ENCODE data around the gene BRK1.
"Not testable (repeated sequence)": the region's sequence is repeated elsewhere in the genome, so short reads cannot be mapped to it uniquely, and the experiment has no call there.

Gene BRK1

GRCh38 chr3:10142707-10143560 is 27.5 kb downstream of the BRK1 start:
- in situ Hi-C loops (cut with MboI; ENCODE audit: low sequenced_read_pairs), result no loop called here

GRCh38 chr3:10145685-10146084 is 30.2 kb downstream of the BRK1 start:
- in situ Hi-C loops (cut with MboI; ENCODE audit: low sequenced_read_pairs), result no loop called here

- in situ Hi-C loops (cut with MboI; ENCODE audit: low sequenced_read_pairs), result no loop called here
Measured at GRCh38 chr3:10149226-10149625, 33.8 kb downstream of the BRK1 start.

GRCh38 chr3:10150987-10151386 is 35.5 kb downstream of the BRK1 start:
- in situ Hi-C loops (cut with MboI; ENCODE audit: low sequenced_read_pairs), result no loop called here

- in situ Hi-C loops (cut with MboI; ENCODE audit: low sequenced_read_pairs), result no loop called here
Measured at GRCh38 chr3:10154335-10155122, 39.1 kb downstream of the BRK1 start.

GRCh38 chr3:10155123-10155472 is 39.6 kb downstream of the BRK1 start:
- in situ Hi-C loops (cut with MboI; ENCODE audit: low sequenced_read_pairs), result no loop called here

- in situ Hi-C loops (cut with MboI; ENCODE audit: low sequenced_read_pairs), result no loop called here
Measured at GRCh38 chr3:10155658-10156057, 40.2 kb downstream of the BRK1 start.

- in situ Hi-C loops (cut with MboI; ENCODE audit: low sequenced_read_pairs), result no loop called here
Measured at GRCh38 chr3:10157031-10157430, 41.6 kb downstream of the BRK1 start.

- in situ Hi-C loops (cut with MboI; ENCODE audit: low sequenced_read_pairs), result not testable (repeated sequence)
Measured at GRCh38 chr3:10158555-10158954, 43.1 kb downstream of the BRK1 start.

GRCh38 chr3:10160346-10160745 is 44.9 kb downstream of the BRK1 start:
- in situ Hi-C loops (cut with MboI; ENCODE audit: low sequenced_read_pairs), result no loop called here

GRCh38 chr3:10160925-10161324 is 45.5 kb downstream of the BRK1 start:
- in situ Hi-C loops (cut with MboI; ENCODE audit: low sequenced_read_pairs), result no loop called here

GRCh38 chr3:10162185-10162584 is 46.7 kb downstream of the BRK1 start:
- in situ Hi-C loops (cut with MboI; ENCODE audit: low sequenced_read_pairs), result no loop called here

GRCh38 chr3:10164201-10164545 is 48.7 kb downstream of the BRK1 start:
- in situ Hi-C loops (cut with MboI; ENCODE audit: low sequenced_read_pairs), result not testable (repeated sequence)

GRCh38 chr3:10164546-10165393 is 49.3 kb downstream of the BRK1 start, which contains the start of gene IRAK2:
IRAK2 (plus strand) TSS chr3:10164919; CDS start chr3:10164955, 36 bp downstream.
- in situ Hi-C loops (cut with MboI; ENCODE audit: low sequenced_read_pairs), result no loop called here

- in situ Hi-C loops (cut with MboI; ENCODE audit: low sequenced_read_pairs), result no loop called here
Measured at GRCh38 chr3:10166213-10166604, 50.7 kb downstream of the BRK1 start.

- in situ Hi-C loops (cut with MboI; ENCODE audit: low sequenced_read_pairs), result no loop called here
Measured at GRCh38 chr3:10169000-10169496, 53.6 kb downstream of the BRK1 start.

GRCh38 chr3:10170915-10171478 is 55.5 kb downstream of the BRK1 start:
- in situ Hi-C loops (cut with MboI; ENCODE audit: low sequenced_read_pairs), result no loop called here

GRCh38 chr3:10173095-10173925 is 57.8 kb downstream of the BRK1 start:
- in situ Hi-C loops (cut with MboI; ENCODE audit: low sequenced_read_pairs), result no loop called here

GRCh38 chr3:10173926-10174435 is 58.5 kb downstream of the BRK1 start:
- in situ Hi-C loops (cut with MboI; ENCODE audit: low sequenced_read_pairs), result no loop called here

- in situ Hi-C loops (cut with MboI; ENCODE audit: low sequenced_read_pairs), result not testable (repeated sequence)
Measured at GRCh38 chr3:10175334-10175733, 59.9 kb downstream of the BRK1 start.
